Measurements from ENCODE around the gene PTPRR. TPM values are rescaled to one million over a fixed set of nuclear protein-coding genes. Genes with fewer than 3 reads are reported as not detected.

PTPRR gene
- total RNA-seq, 2 experiments from 2014 or later = not detected

- no peak for DNase-seq (ENCODE audit: low spot score)
- Histone ChIP-seq H3K4me2 (ENCODE audit: low read length) (no peak overlapping the region), H3K36me3 (ENCODE audit: insufficient read depth, low read length) (no peaks in the 10 kb centered on the region), H4K20me1 (ENCODE audit: insufficient read depth, low read length) (no peaks in the 10 kb centered on the region), H3K9me3 (ENCODE audit: low read length) (no peaks in the 10 kb centered on the region), H3K4me3 (ENCODE audit: low read depth, low read length, poor library complexity, severe bottlenecking) (no peak overlapping the region), H3K27ac (ENCODE audit: low read depth, low read length, poor library complexity, severe bottlenecking) (no peak overlapping the region), H2AFZ (ENCODE audit: low read length) (no peak overlapping the region), H3K4me1 (ENCODE audit: insufficient read depth, low read length, poor library complexity, severe bottlenecking) (no peaks in the 10 kb centered on the region), H3K79me2 (ENCODE audit: insufficient read depth, low read depth, low read length) (no peaks in the 10 kb centered on the region), H3K9me2 (ENCODE audit: insufficient read depth, low read length) (no peaks in the 10 kb centered on the region)
- ChIA-PET POLR2A (no interaction called here), CTCF (ENCODE audit: unreplicated experiment) (no interaction called here)
- intact Hi-C loops (cut with micrococcal nuclease; ENCODE audit: unreplicated experiment) = no loop called here
- no TSS peak for BruUV-seq (replicated peaks)
- TF ChIP-seq EZH2phosphoT487 (IDR thresholded peaks at IDR 0.05; ENCODE audit: borderline replicate concordance, low read depth, low read length) = no peak
- TF ChIP-seq CTCF (conservative IDR thresholded peaks at IDR 0.05; ENCODE audit: low read length) = no peak
These were observed 353 bp upstream of the PTPRR start for GRCh38 chr12:70920891-70921290.

GRCh38 chr12:70919597-70920035 lies 922 bp downstream of the PTPRR start:
- no peaks in the 10 kb centered on the region for H3K9me3 ChIP-seq (ENCODE audit: low read length)
- ChIA-PET CTCF (ENCODE audit: unreplicated experiment) (no interaction called here), POLR2A (interaction anchor here (0.6 kb wide), 1 partner anchor 143 kb away, joined by 4 read pairs; no protein-coding TSS in a partner anchor)
- intact Hi-C loops (cut with micrococcal nuclease; ENCODE audit: unreplicated experiment) = no loop called here
- no peaks in the 10 kb centered on the region for H3K4me1 ChIP-seq (ENCODE audit: insufficient read depth, low read length, poor library complexity, severe bottlenecking)
- no peak overlapping the region for H3K27ac ChIP-seq (ENCODE audit: low read depth, low read length, poor library complexity, severe bottlenecking)
- H4K20me1 ChIP-seq (ENCODE audit: insufficient read depth, low read length) = no peaks in the 10 kb centered on the region
- no peak for DNase-seq (ENCODE audit: low spot score)
- TF ChIP-seq CTCF (conservative IDR thresholded peaks at IDR 0.05; ENCODE audit: low read length) = no peak
- no peaks in the 10 kb centered on the region for H3K9me2 ChIP-seq (ENCODE audit: insufficient read depth, low read length)
- H3K36me3 ChIP-seq (ENCODE audit: insufficient read depth, low read length) = no peaks in the 10 kb centered on the region
- H3K79me2 ChIP-seq (ENCODE audit: insufficient read depth, low read depth, low read length) = no peaks in the 10 kb centered on the region
- H2AFZ ChIP-seq (ENCODE audit: low read length) = no peak overlapping the region
- no TSS peak for BruUV-seq (replicated peaks)
- H3K4me3 ChIP-seq (ENCODE audit: low read depth, low read length, poor library complexity, severe bottlenecking) = no peak overlapping the region
- H3K4me2 ChIP-seq (ENCODE audit: low read length) = no peak overlapping the region

GRCh38 chr12:70919176-70919575 lies 1.4 kb downstream of the PTPRR start:
- no peak overlapping the region for H3K27ac ChIP-seq (ENCODE audit: low read depth, low read length, poor library complexity, severe bottlenecking)
- H2AFZ ChIP-seq (ENCODE audit: low read length) = no peak overlapping the region
- H3K9me2 ChIP-seq (ENCODE audit: insufficient read depth, low read length) = no peaks in the 10 kb centered on the region
- DNase-seq (ENCODE audit: low spot score) = no peak
- no peak overlapping the region for H3K4me3 ChIP-seq (ENCODE audit: low read depth, low read length, poor library complexity, severe bottlenecking)
- ChIA-PET CTCF (ENCODE audit: unreplicated experiment) (no interaction called here), POLR2A (interaction anchor here (0.6 kb wide), 1 partner anchor 143 kb away, joined by 4 read pairs; no protein-coding TSS in a partner anchor)
- H3K4me2 ChIP-seq (ENCODE audit: low read length) = no peak overlapping the region
- intact Hi-C loops (cut with micrococcal nuclease; ENCODE audit: unreplicated experiment) = no loop called here
- no peaks in the 10 kb centered on the region for H3K79me2 ChIP-seq (ENCODE audit: insufficient read depth, low read depth, low read length)
- H4K20me1 ChIP-seq (ENCODE audit: insufficient read depth, low read length) = no peaks in the 10 kb centered on the region
- H3K9me3 ChIP-seq (ENCODE audit: low read length) = no peaks in the 10 kb centered on the region
- no peak for TF ChIP-seq CTCF (conservative IDR thresholded peaks at IDR 0.05; ENCODE audit: low read length)
- no peak for TF ChIP-seq EZH2phosphoT487 (IDR thresholded peaks at IDR 0.05; ENCODE audit: borderline replicate concordance, low read depth, low read length)
- H3K4me1 ChIP-seq (ENCODE audit: insufficient read depth, low read length, poor library complexity, severe bottlenecking) = no peaks in the 10 kb centered on the region
- no TSS peak for BruUV-seq (replicated peaks)
- no peaks in the 10 kb centered on the region for H3K36me3 ChIP-seq (ENCODE audit: insufficient read depth, low read length)
